OCI-LY3 (cell line): ENCODE data around the gene GUCY1A2.

ENCODE experiments used
- H2AFZ ChIP-seq: fragments of 200-600, 300-600 bp; shearing (Covaris generic); 2 replicates; pipeline ENCODE4 v1.6.0; 2014; ENCODE audit warnings: antibody characterized with exemption, low read depth, low read length
- H3K27ac ChIP-seq: fragments of 200-600, 300-600 bp; sonication (generic); 2 replicates; pipeline ENCODE4 v1.5.1; 2014; ENCODE audit warnings: mild to moderate bottlenecking, low read length, moderate library complexity, mixed read lengths
- H3K27me3 ChIP-seq: fragments of 200-600, 300-600 bp; sonication (generic); 2 replicates; pipeline ENCODE4 v1.6.1; 2014; ENCODE audit warnings: low read depth, low read length, mixed read lengths
- H3K36me3 ChIP-seq: fragments of 200-600, 300-600 bp; sonication (generic); replicated peaks from 2 replicates; pipeline ENCODE3; 2014; ENCODE audit warnings: low read depth, low read length, mixed read lengths
- H3K4me1 ChIP-seq: fragments of 300-600, 200-600 bp; sonication (generic); 2 replicates; pipeline ENCODE4 v1.6.1; 2014; ENCODE audit warnings: low read length, mixed read lengths
- H3K4me2 ChIP-seq: fragments of 200-600, 300-600 bp; sonication (generic); 2 replicates; pipeline ENCODE4 v1.6.1; 2014; ENCODE audit warnings: low read length, mixed read lengths
- H3K4me3 ChIP-seq: fragments of 300-600, 200-600 bp; sonication (generic); 2 replicates; pipeline ENCODE4 v1.5.1; 2014; ENCODE audit warnings: antibody characterized with exemption, mild to moderate bottlenecking, low read length, moderate library complexity
- H3K79me2 ChIP-seq: fragments of 300-600, 200-600 bp; shearing (Covaris generic); 2 replicates; pipeline ENCODE4 v1.6.1; 2014; ENCODE audit warnings: mild to moderate bottlenecking, low read length, mixed read lengths
- H3K9ac ChIP-seq: fragments of 300-600, 200-600 bp; shearing (Covaris generic); 2 replicates; pipeline ENCODE4 v1.6.0; 2014; ENCODE audit warnings: mild to moderate bottlenecking, low read length, moderate library complexity
- H3K9me3 ChIP-seq: fragments of 200-600, 300-600 bp; shearing (Covaris generic); 2 replicates; pipeline ENCODE4 v1.6.1; 2014; ENCODE audit warnings: low read length, mixed read lengths; ENCODE audit not compliant: insufficient read depth
- H4K20me1 ChIP-seq: fragments of 200-600, 300-600 bp; sonication (generic); 2 replicates; pipeline ENCODE4 v1.6.1; 2016; ENCODE audit warnings: low read length, mixed read lengths; ENCODE audit not compliant: insufficient read depth
- CTCF ChIP-seq: fragments of 200-600, 300-600 bp; sonication (generic); IDR thresholded peaks from 2 replicates; pipeline ENCODE4 v1.5.1; 2014; ENCODE audit warnings: antibody characterized with exemption, low read length, low read depth
- EZH2phosphoT487 ChIP-seq: fragments of 200-600 bp; shearing (Covaris generic); IDR thresholded peaks from 2 replicates; pipeline ENCODE4 v1.6.1; 2018; ENCODE audit warnings: antibody characterized with exemption, mixed run types, low read depth

The GUCY1A2 gene

GRCh38 chr11:106627694-106628093 lies 390.6 kb downstream of the GUCY1A2 start:
- H3K9me3 ChIP-seq: no peaks in the 10 kb centered on the region
- no peak overlapping the region for H3K9ac ChIP-seq
- no peaks in the 10 kb centered on the region for H3K36me3 ChIP-seq
- no peak overlapping the region for H3K27ac ChIP-seq
- TF ChIP-seq EZH2phosphoT487 (no peak), CTCF (no peak)
- H3K4me3 ChIP-seq: no peak overlapping the region
- H3K4me1 ChIP-seq: no peaks in the 10 kb centered on the region
- no peak overlapping the region for H3K4me2 ChIP-seq
- H2AFZ ChIP-seq: no peak overlapping the region
- no peaks in the 10 kb centered on the region for H3K27me3 ChIP-seq
- H3K79me2 ChIP-seq: no peaks in the 10 kb centered on the region
- no peaks in the 10 kb centered on the region for H4K20me1 ChIP-seq

- Histone ChIP-seq H3K4me3 (no peak overlapping the region), H3K9me3 (no peaks in the 10 kb centered on the region), H3K27me3 (no peaks in the 10 kb centered on the region), H4K20me1 (no peaks in the 10 kb centered on the region), H3K4me1 (no peaks in the 10 kb centered on the region), H3K36me3 (no peaks in the 10 kb centered on the region), H2AFZ (no peak overlapping the region), H3K27ac (no peak overlapping the region), H3K9ac (no peak overlapping the region), H3K4me2 (no peak overlapping the region), H3K79me2 (no peaks in the 10 kb centered on the region)
- no peak for TF ChIP-seq CTCF
- no peak for TF ChIP-seq EZH2phosphoT487
These were observed 392.7 kb downstream of the GUCY1A2 start for GRCh38 chr11:106625566-106625965.

- Histone ChIP-seq H3K27me3 (no peaks in the 10 kb centered on the region), H3K36me3 (no peaks in the 10 kb centered on the region), H3K4me3 (no peak overlapping the region), H3K79me2 (no peaks in the 10 kb centered on the region), H3K4me1 (no peaks in the 10 kb centered on the region), H3K4me2 (no peak overlapping the region), H3K27ac (no peak overlapping the region), H4K20me1 (no peaks in the 10 kb centered on the region), H2AFZ (no peak overlapping the region), H3K9me3 (no peaks in the 10 kb centered on the region), H3K9ac (no peak overlapping the region)
- TF ChIP-seq EZH2phosphoT487 (no peak), CTCF (no peak)
These were observed 393.9 kb downstream of the GUCY1A2 start for GRCh38 chr11:106624377-106624776.
